ENCODE results near the gene PCDHB14.
"Not testable (repeated sequence)": the region's sequence is repeated elsewhere in the genome, so short reads cannot be mapped to it uniquely, and the experiment has no call there.

The PCDHB14 gene

DNA sequence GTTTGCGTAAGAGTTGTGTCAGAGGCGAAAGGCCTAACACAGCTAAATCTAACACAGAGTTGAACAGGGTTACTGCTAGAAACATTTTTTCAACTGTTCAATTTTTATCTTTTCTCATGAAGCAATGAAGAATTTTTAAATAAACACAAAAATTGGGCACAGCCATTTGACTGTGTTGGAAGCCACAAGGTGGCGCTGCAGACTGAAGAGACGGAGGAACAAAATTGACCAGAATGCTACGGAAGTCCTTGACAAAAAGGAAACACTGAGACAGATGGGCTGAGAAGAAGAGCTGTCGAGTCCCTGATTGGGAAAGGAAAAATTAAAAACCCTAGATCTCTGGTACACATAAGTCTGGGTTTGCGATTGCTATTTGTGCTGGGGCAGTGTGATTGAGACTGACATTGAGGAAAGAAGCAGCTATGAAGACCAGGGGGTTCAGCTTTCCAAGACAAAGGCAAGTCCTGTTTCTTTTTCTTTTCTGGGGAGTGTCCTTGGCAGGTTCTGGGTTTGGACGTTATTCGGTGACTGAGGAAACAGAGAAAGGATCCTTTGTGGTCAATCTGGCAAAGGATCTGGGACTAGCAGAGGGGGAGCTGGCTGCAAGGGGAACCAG lies 36.1 kb upstream of the PCDHB14 start, which contains the start of gene PCDHB9:
Gene PCDHB9 (plus strand): TSS at position 265 of the 616 bp plus-strand sequence. CDS start 158 bp downstream, at position 423.
- H3K9me3 ChIP-seq (ENCODE audit: control insufficient read depth, low read length) = no peaks in the 10 kb centered on the region
- no peak within 1 kb of the TSS for H3K27ac ChIP-seq (ENCODE audit: insufficient read depth, low read length, poor library complexity, severe bottlenecking)
- peaks cover under 1% of the 10 kb centered on the region for H3K27me3 ChIP-seq (replicated peaks; ENCODE audit: control insufficient read depth, insufficient read depth, low read length, poor library complexity, severe bottlenecking)
- peak in 1 of 3 donors; percentile 27 for DNase-seq
- no peak within 1 kb of the TSS for H3K4me3 ChIP-seq (ENCODE audit: insufficient read depth, low read depth, low read length, poor library complexity, severe bottlenecking)
- no peaks in the 10 kb centered on the region for H3K4me1 ChIP-seq (ENCODE audit: control insufficient read depth, insufficient read depth, low read length, poor library complexity, severe bottlenecking)
- no peaks in the 10 kb centered on the region for H3K36me3 ChIP-seq (ENCODE audit: control insufficient read depth, insufficient read depth, low read length)

DNA sequence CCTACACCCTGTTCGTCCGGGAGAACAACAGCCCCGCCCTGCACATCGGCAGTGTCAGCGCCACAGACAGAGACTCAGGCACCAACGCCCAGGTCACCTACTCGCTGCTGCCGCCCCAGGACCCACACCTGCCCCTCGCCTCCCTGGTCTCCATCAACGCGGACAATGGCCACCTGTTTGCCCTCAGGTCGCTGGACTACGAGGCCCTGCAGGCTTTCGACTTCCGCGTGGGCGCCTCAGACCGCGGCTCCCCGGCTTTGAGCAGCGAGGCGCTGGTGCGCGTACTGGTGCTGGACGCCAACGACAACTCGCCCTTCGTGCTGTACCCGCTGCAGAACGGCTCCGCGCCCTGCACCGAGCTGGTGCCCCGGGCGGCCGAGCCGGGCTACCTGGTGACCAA lies 34.5 kb upstream of the PCDHB14 start:
- H3K9me3 ChIP-seq (ENCODE audit: control insufficient read depth, low read length); H3K27me3 ChIP-seq (replicated peaks; ENCODE audit: control insufficient read depth, insufficient read depth, low read length, poor library complexity, severe bottlenecking); H3K4me3 ChIP-seq (ENCODE audit: insufficient read depth, low read depth, low read length, poor library complexity, severe bottlenecking); H3K36me3 ChIP-seq (ENCODE audit: control insufficient read depth, insufficient read depth, low read length); H3K27ac ChIP-seq (ENCODE audit: insufficient read depth, low read length, poor library complexity, severe bottlenecking); DNase-seq; H3K4me1 ChIP-seq (ENCODE audit: control insufficient read depth, insufficient read depth, low read length, poor library complexity, severe bottlenecking): not testable (repeated sequence)

DNA sequence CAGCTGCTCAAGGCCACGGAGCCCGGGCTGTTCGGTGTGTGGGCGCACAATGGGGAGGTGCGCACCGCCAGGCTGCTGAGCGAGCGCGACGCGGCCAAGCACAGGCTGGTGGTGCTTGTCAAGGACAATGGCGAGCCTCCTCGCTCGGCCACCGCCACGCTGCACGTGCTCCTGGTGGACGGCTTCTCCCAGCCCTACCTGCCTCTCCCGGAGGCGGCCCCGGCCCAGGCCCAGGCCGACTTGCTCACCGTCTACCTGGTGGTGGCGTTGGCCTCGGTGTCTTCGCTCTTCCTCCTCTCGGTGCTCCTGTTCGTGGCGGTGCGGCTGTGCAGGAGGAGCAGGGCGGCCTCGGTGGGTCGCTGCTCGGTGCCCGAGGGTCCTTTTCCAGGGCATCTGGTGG lies 34.0 kb upstream of the PCDHB14 start:
- H3K9me3 ChIP-seq (ENCODE audit: control insufficient read depth, low read length); H3K4me1 ChIP-seq (ENCODE audit: control insufficient read depth, insufficient read depth, low read length, poor library complexity, severe bottlenecking); DNase-seq; H3K36me3 ChIP-seq (ENCODE audit: control insufficient read depth, insufficient read depth, low read length); H3K27ac ChIP-seq (ENCODE audit: insufficient read depth, low read length, poor library complexity, severe bottlenecking); H3K4me3 ChIP-seq (ENCODE audit: insufficient read depth, low read depth, low read length, poor library complexity, severe bottlenecking); H3K27me3 ChIP-seq (replicated peaks; ENCODE audit: control insufficient read depth, insufficient read depth, low read length, poor library complexity, severe bottlenecking): not testable (repeated sequence)

DNA sequence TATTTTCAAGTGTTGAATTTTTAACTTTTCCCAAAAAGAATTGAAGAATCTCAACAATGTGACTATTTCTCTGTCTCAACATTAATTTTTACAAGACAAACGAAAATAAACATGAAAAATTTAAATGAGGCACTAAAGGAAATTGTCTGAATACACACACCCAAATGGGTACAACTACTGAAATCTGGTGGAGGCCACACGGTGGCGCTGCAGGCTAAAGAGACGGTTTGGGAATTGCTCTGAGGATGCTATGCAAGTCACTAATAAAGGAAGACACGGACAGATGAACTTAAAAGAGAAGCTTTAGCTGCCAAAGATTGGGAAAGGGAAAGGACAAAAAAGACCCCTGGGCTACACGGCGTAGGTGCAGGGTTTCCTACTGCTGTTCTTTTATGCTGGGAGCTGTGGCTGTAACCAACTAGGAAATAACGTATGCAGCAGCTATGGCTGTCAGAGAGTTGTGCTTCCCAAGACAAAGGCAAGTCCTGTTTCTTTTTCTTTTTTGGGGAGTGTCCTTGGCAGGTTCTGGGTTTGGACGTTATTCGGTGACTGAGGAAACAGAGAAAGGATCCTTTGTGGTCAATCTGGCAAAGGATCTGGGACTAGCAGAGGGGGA lies 30.9 kb upstream of the PCDHB14 start, which contains the start of gene PCDHB10:
Gene PCDHB10 (plus strand): TSS at position 244 of the 616 bp plus-strand sequence. CDS start 200 bp downstream, at position 444.
- peaks cover 4% of the 10 kb centered on the region for H3K27me3 ChIP-seq (replicated peaks; ENCODE audit: control insufficient read depth, insufficient read depth, low read length, poor library complexity, severe bottlenecking)
- no peaks in the 10 kb centered on the region for H3K4me1 ChIP-seq (ENCODE audit: control insufficient read depth, insufficient read depth, low read length, poor library complexity, severe bottlenecking)
- no peaks in the 10 kb centered on the region for H3K9me3 ChIP-seq (ENCODE audit: control insufficient read depth, low read length)
- no peaks in the 10 kb centered on the region for H3K36me3 ChIP-seq (ENCODE audit: control insufficient read depth, insufficient read depth, low read length)
- peak in 1 of 3 donors; percentile 8 for DNase-seq
- no peak within 1 kb of the TSS for H3K27ac ChIP-seq (ENCODE audit: insufficient read depth, low read length, poor library complexity, severe bottlenecking)
- H3K4me3 ChIP-seq (ENCODE audit: insufficient read depth, low read depth, low read length, poor library complexity, severe bottlenecking) = no peak within 1 kb of the TSS

DNA sequence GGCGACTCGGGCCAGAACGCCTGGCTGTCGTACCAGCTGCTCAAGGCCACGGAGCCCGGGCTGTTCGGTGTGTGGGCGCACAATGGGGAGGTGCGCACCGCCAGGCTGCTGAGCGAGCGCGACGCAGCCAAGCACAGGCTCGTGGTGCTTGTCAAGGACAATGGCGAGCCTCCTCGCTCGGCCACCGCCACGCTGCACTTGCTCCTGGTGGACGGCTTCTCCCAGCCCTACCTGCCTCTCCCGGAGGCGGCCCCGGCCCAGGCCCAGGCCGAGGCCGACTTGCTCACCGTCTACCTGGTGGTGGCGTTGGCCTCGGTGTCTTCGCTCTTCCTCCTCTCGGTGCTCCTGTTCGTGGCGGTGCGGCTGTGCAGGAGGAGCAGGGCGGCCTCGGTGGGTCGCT lies 28.8 kb upstream of the PCDHB14 start:
- not testable (repeated sequence) for H3K4me3 ChIP-seq (ENCODE audit: insufficient read depth, low read depth, low read length, poor library complexity, severe bottlenecking); H3K9me3 ChIP-seq (ENCODE audit: control insufficient read depth, low read length); H3K27me3 ChIP-seq (replicated peaks; ENCODE audit: control insufficient read depth, insufficient read depth, low read length, poor library complexity, severe bottlenecking); H3K36me3 ChIP-seq (ENCODE audit: control insufficient read depth, insufficient read depth, low read length); H3K4me1 ChIP-seq (ENCODE audit: control insufficient read depth, insufficient read depth, low read length, poor library complexity, severe bottlenecking); DNase-seq; H3K27ac ChIP-seq (ENCODE audit: insufficient read depth, low read length, poor library complexity, severe bottlenecking)

DNA sequence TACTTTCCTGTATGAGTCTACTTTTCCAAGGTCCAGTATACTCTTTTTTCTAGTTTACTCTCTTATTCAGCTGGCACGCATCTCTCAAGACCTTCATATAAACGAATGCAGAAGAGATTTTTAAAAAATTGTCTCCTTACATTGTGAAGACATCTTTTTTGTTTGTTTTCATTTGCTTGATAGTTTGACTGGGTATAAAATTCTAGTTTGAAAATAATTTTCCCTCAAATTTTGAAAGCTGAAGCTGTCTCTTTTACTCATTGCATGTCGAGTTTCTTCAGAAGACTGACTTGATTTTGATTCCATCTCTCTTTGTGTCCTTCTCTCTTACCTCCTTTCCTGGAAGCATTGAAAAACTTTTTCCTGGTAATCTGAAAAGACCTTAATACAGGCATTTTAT lies 26.8 kb upstream of the PCDHB14 start:
- H3K9me3 ChIP-seq (ENCODE audit: control insufficient read depth, low read length) = no peaks in the 10 kb centered on the region
- DNase-seq = no peak
- no peaks in the 10 kb centered on the region for H3K4me1 ChIP-seq (ENCODE audit: control insufficient read depth, insufficient read depth, low read length, poor library complexity, severe bottlenecking)
- peaks cover 4% of the 10 kb centered on the region for H3K27me3 ChIP-seq (replicated peaks; ENCODE audit: control insufficient read depth, insufficient read depth, low read length, poor library complexity, severe bottlenecking)
- H3K36me3 ChIP-seq (ENCODE audit: control insufficient read depth, insufficient read depth, low read length) = no peaks in the 10 kb centered on the region
- no peak overlapping the region for H3K4me3 ChIP-seq (ENCODE audit: insufficient read depth, low read depth, low read length, poor library complexity, severe bottlenecking)
- no peak overlapping the region for H3K27ac ChIP-seq (ENCODE audit: insufficient read depth, low read length, poor library complexity, severe bottlenecking)

DNA sequence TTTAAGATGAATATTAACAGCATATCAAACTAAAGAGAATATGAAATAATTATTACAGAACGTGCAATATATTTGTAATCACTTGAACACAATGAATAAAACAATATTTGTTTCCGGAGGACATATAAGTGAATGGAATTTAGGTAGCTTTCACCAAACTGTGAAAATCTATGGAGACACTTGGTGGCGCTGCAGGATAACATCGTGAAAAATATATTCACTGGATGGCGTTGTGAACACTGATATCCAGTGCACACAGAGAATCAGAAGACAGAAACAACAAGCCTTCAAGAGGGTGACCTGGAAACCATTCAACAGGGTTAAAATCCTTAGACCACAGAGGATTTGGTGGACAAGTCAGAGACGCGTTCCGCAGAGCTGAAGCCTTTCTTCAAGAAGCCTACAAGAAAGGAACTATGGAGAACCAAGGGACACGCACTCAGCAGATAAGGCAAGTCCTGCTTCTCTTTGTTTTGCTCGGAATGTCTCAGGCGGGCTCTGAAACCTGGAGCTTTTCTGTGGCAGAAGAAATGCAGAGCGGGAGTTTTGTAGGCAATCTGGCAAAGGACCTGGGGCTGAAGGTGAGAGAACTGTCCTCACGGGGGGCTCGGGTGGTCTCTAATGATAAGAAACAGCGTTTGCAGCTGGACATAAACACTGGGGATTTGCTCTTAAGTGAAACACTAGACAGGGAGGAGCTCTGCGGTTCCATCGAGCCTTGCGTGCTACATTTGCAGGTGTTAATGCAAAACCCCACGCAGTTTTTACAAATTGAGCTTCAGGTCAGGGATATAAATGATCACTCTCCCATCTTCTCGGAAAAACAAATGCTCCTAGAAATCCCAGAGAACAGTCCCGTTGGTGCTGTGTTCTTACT lies 23.5 kb upstream of the PCDHB14 start, which contains the start of gene PCDHB11:
Gene PCDHB11 (plus strand): TSS at position 269 of the 877 bp plus-strand sequence. CDS start 148 bp downstream, at position 417.
- no peaks in the 10 kb centered on the region for H3K36me3 ChIP-seq (ENCODE audit: control insufficient read depth, insufficient read depth, low read length)
- no peaks in the 10 kb centered on the region for H3K27me3 ChIP-seq (replicated peaks; ENCODE audit: control insufficient read depth, insufficient read depth, low read length, poor library complexity, severe bottlenecking)
- no peaks in the 10 kb centered on the region for H3K9me3 ChIP-seq (ENCODE audit: control insufficient read depth, low read length)
- H3K27ac ChIP-seq (ENCODE audit: insufficient read depth, low read length, poor library complexity, severe bottlenecking) = no peak within 1 kb of the TSS
- H3K4me1 ChIP-seq (ENCODE audit: control insufficient read depth, insufficient read depth, low read length, poor library complexity, severe bottlenecking) = no peaks in the 10 kb centered on the region
- no peak within 1 kb of the TSS for H3K4me3 ChIP-seq (ENCODE audit: insufficient read depth, low read depth, low read length, poor library complexity, severe bottlenecking)
- no peak for DNase-seq

DNA sequence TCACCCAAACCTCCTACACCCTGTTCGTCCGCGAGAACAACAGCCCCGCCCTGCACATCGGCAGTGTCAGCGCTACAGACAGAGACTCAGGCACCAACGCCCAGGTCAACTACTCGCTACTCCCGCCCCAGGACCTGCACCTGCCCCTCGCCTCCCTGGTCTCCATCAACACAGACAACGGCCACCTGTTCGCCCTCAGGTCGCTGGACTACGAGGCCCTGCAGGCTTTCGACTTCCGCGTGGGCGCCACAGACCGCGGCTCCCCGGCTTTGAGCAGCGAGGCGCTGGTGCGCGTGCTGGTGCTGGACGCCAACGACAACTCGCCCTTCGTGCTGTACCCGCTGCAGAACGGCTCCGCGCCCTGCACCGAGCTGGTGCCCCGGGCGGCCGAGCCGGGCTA lies 22.0 kb upstream of the PCDHB14 start:
- H3K27me3 ChIP-seq (replicated peaks; ENCODE audit: control insufficient read depth, insufficient read depth, low read length, poor library complexity, severe bottlenecking); H3K4me3 ChIP-seq (ENCODE audit: insufficient read depth, low read depth, low read length, poor library complexity, severe bottlenecking); DNase-seq; H3K36me3 ChIP-seq (ENCODE audit: control insufficient read depth, insufficient read depth, low read length); H3K4me1 ChIP-seq (ENCODE audit: control insufficient read depth, insufficient read depth, low read length, poor library complexity, severe bottlenecking); H3K9me3 ChIP-seq (ENCODE audit: control insufficient read depth, low read length); H3K27ac ChIP-seq (ENCODE audit: insufficient read depth, low read length, poor library complexity, severe bottlenecking): not testable (repeated sequence)

DNA sequence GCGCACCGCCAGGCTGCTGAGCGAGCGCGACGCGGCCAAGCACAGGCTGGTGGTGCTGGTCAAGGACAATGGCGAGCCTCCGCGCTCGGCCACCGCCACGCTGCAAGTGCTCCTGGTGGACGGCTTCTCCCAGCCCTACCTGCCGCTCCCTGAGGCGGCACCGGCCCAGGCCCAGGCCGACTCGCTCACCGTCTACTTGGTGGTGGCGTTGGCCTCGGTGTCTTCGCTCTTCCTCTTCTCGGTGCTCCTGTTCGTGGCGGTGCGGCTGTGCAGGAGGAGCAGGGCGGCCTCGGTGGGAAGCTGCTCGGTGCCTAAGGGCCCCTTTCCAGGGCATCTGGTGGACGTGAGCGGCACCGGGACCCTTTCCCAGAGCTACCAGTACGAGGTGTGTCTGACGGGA lies 21.5 kb upstream of the PCDHB14 start:
- not testable (repeated sequence) for H3K9me3 ChIP-seq (ENCODE audit: control insufficient read depth, low read length); H3K4me3 ChIP-seq (ENCODE audit: insufficient read depth, low read depth, low read length, poor library complexity, severe bottlenecking); H3K27me3 ChIP-seq (replicated peaks; ENCODE audit: control insufficient read depth, insufficient read depth, low read length, poor library complexity, severe bottlenecking); DNase-seq; H3K36me3 ChIP-seq (ENCODE audit: control insufficient read depth, insufficient read depth, low read length); H3K4me1 ChIP-seq (ENCODE audit: control insufficient read depth, insufficient read depth, low read length, poor library complexity, severe bottlenecking); H3K27ac ChIP-seq (ENCODE audit: insufficient read depth, low read length, poor library complexity, severe bottlenecking)

DNA sequence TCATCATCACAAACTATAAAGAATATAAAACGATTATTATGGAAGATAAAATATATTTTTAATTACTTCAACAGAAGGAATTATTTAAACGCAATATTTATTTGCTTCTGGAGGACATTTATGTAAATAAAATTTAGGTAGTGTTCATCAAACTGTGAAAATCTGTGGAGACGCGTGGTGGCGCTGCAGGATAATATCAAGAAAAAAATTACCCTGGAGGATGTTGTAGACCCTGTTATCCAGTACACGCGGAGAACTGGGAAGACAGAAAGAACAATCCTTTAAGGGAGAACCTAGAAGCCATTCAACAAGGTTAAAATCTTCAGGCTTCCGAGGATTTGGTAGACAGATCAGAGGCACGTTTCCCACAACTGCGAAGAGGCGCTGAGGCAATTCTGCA lies 14.7 kb upstream of the PCDHB14 start, which contains the start of gene PCDHB12:
Gene PCDHB12 (plus strand): TSS at position 242 of the 400 bp plus-strand sequence. CDS start 189 bp downstream, outside the sequence.
- H3K4me3 ChIP-seq (ENCODE audit: insufficient read depth, low read depth, low read length, poor library complexity, severe bottlenecking) = no peak within 1 kb of the TSS
- H3K4me1 ChIP-seq (ENCODE audit: control insufficient read depth, insufficient read depth, low read length, poor library complexity, severe bottlenecking) = no peaks in the 10 kb centered on the region
- peaks cover 7% of the 10 kb centered on the region for H3K27me3 ChIP-seq (replicated peaks; ENCODE audit: control insufficient read depth, insufficient read depth, low read length, poor library complexity, severe bottlenecking)
- no peaks in the 10 kb centered on the region for H3K36me3 ChIP-seq (ENCODE audit: control insufficient read depth, insufficient read depth, low read length)
- H3K9me3 ChIP-seq (ENCODE audit: control insufficient read depth, low read length) = no peaks in the 10 kb centered on the region
- H3K27ac ChIP-seq (ENCODE audit: insufficient read depth, low read length, poor library complexity, severe bottlenecking) = no peak within 1 kb of the TSS
- DNase-seq = no peak

All from effector memory CD4-positive, alpha-beta T cell (primary cell).